NCI-H526 treated with DMSO at 0.1 percent for 48 hours (cell line): Measurements from ENCODE around the gene LRP2.
"Not testable (repeated sequence)": the region's sequence is repeated elsewhere in the genome, so short reads cannot be mapped to it uniquely, and the experiment has no call there.

Experiments
- DNase-seq: peaks from one replicate; lab custom pipeline; 2025; lab: John Stamatoyannopoulos, UW

Gene LRP2

GRCh38 chr2:169348321-169349024, 13.9 kb downstream of the LRP2 start:
- DNase-seq = no peak

DNA sequence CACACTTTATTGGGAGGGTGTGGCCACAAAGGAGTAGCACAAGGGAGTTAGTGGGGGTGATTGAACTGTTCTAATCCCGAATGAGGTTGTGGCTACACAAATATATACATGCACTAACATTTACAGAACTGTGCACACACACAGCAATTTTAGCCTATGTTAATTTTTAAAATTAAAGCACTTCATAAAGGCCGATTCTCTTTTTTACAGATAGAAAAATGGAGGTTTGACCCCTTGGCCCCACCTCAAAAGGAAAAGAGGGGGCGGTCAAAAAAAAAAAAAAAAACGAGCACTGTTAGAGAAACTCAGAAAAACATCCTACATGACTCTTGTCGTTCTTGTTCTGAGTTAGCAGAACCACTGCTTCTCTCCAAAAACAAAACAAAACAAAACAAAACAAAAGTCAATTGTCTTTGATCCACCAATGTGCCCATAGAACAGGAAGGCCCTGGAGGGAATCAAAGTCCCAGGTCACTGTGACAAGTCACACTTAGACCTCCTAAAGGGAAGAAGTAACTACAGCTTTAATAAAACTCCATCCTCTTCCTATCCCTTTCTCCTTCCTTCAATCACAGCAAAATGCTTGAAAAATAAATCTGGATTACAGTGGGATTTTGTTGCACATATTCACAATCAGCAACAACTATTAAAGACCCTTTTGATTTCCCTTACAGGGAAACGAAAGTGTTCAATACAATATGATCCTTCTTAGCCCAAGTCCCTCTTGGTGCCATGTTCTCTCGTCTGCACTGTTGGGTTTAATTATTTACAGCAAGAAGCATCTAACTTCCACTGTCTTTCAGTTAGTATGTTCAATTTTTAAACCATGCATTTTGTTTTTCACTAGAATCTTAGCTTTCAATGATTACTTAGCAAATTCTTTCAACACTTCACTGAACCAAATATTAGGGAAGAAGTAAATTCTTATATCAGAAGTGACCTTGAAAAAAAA, 16.6 kb downstream of the LRP2 start:
- DNase-seq = no peak

DNA sequence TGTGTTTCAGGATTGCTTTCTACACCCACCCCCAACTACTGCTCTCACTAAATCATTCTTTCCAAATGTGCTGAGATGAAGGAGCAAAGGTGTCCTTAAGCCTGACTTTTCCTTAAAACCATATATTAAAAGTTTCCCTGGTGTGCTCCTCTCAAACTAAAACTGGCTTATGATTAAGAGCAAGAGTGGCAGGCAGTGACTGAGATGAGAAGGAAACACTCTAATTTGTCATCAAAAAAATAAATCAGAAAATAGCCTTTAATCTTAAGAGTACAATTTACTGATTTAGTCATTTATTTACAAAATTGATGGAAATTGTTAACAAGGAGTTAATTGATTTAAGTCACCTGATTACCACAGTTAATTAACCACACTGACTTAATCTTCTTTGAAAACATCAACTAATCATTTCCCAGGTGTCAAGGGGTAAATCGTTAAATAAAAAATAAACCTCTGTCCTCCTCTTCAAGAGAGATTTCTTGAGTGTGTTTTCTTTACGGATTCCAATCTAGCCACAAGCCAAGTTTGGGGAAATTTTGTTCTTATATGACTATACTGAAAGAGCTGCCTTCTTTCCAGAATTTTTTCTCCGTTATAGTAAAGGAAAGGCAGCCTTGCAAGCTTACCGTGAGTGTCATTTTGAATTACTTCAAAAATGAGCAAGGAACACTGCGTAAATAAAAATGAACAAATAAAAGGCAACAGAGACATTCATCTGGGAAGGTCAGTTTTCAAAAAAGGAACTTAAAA, 17.4 kb downstream of the LRP2 start:
- DNase-seq = no peak

DNA sequence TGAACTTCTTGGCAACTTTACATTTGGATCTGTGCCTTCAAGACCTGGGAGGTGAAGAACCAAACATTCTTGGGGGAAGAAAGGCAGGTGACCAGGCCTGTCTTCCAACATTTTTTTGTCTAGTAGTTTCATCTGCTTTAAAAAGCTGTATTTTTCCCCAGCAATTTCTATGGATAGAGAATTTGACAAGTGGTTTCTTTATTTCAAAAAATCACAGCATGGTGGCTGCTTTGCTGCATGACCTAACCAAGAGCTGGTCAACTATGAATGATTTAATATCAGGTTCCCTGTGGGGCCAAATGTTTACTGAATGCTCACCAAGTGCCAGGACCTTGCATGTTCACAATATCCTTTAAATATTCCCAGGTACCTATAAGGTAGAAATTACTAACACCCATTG, 19.1 kb downstream of the LRP2 start:
- DNase-seq = no peak

DNA sequence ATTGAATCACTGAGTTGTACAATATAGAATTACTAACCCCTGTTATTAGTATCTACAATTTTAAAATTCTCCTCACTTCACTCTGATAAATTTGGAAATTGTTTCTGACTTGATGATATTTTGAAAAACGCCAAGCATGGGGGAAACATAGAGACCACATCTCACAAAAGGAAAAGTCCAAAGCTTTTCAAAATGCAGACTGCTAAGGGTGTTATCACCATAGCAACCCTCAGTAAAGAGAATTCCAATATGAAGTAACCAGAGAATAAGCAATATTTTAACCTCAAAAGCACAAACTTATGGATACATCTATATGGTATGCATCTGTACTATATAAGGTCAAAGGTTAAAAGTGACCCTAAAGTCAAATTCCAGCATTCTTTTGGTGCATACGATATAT, 22.7 kb downstream of the LRP2 start:
- DNase-seq = no peak

- DNase-seq = no peak
Observed at GRCh38 chr2:169336695-169337094, 25.6 kb downstream of the LRP2 start.

DNA sequence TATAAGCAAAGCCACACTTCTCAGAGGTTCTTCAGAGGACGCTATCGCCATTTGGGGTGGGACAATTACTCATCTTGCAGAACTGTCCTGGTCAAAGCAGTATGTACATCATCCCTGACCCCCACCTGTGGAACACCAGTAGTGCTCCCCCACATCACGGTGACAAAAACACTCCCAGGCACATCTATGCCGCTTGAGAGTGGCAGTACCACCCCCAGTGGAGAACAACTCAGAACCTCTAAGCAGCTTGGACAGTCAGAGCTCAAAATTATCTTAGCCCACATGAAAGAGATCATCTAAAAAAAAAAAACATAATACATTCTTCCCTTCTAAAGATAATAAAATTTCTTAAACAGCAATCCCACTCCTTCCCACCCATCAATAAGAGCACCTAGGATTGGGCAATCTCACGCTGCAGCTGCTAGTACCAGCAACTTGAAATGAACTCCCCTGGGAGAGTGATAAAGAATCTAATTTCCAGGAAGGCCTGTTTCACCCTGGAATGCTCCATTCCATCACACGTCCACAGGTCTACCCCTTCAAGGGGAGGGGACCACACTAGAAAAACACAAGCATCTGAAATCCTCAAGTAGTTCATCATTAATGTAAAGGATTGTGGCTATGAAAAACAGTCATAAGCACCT, 31.7 kb downstream of the LRP2 start:
- DNase-seq = no peak

GRCh38 chr2:169329688-169330554, 32.4 kb downstream of the LRP2 start:
- DNase-seq = no peak

- DNase-seq = no peak
Observed at GRCh38 chr2:169328785-169329184, 33.5 kb downstream of the LRP2 start.

DNA sequence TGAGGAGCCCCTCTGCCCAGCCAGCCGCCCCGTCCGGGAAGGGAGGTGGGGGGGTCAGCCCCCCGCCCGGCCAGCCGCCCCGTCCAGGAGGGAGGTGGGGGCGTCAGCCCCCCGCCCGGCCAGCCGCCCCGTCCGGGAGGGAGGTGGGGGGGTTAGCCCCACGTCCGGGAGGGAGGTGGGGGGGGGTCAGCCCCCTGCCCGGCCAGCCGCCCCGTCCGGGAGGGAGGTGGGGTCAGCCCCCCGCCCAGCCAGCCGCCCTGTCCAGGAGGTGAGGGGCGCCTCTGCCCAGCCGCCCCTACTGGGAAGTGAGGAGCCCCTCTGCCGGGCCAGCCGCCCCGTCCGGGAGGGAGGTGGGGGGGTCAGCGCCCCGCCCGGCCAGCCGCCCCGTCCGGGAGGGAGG, 34.5 kb downstream of the LRP2 start:
- not testable (repeated sequence) for DNase-seq

- DNase-seq = not testable (repeated sequence)
Observed at GRCh38 chr2:169325886-169326285, 36.4 kb downstream of the LRP2 start.

DNA sequence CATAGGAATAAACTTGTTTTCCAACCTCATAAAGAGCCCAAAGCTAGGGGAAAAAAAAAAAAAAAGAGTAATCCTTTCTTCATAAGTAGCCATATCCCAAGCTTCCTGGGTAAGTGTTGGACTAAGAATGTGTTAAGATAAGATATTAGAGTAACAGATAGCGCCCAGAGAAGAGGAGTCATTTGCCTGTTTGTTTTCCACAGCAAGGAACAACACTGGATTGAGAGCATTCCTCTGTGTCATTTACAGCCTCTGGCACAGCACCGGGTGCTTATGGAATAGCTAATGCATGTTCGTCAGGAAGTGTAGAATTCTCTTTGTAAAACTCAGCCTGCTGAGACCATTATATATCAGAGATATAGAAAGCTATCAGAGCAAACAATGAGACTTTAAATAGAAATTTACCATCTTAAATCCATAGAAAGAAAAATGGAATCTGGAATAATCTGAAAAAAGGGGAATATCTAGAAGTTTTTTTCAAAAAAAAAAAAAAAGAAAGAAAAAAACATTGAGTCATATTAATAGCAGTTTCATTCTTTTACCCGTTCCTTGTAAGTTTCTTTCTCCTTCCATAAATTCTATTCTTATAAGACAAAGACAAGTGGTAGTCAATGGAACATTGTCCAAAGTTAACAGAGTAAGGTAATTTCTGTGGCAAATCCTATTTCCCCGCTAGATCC, 37.6 kb downstream of the LRP2 start:
- DNase-seq = no peak

DNA sequence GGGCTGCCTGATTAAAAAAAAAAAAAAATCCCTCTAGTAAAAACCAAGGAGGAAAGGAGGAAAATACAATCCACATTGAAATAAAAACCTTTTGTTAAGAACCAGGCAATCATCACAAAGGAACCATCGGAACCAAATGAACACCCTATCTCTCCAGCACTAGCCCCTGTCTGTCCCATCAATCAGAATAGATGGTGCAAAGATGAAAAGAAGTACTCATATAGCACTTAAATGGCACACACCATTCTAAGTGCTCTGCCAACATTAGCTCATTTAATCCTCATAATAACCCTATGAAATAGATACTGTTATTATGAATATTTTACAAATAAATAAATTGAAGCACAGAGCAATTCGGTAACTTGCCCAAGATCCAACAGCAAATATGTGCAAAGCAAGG, 38.5 kb downstream of the LRP2 start:
- no peak for DNase-seq

- no peak for DNase-seq
Observed at GRCh38 chr2:169320561-169320960, 41.8 kb downstream of the LRP2 start.

DNA sequence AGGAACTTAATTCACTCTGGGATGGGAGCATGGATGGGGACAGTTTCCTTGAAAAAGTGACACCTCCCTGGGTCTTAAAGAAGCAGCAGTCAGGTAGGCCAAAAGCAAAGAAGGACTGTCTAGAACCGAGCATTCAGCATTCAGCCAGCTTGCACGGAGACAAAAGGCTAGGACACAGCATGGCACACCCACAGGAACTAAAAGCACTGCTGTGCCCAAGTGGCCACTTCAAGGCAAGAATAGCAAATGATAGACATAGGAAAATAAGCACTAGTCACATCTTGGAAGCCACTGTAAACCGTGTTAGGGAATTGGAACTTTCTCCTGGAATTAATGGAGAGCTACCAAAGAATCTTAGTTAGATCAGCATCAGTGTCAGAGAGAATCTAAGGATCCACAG, 47.0 kb downstream of the LRP2 start:
- no peak for DNase-seq

DNA sequence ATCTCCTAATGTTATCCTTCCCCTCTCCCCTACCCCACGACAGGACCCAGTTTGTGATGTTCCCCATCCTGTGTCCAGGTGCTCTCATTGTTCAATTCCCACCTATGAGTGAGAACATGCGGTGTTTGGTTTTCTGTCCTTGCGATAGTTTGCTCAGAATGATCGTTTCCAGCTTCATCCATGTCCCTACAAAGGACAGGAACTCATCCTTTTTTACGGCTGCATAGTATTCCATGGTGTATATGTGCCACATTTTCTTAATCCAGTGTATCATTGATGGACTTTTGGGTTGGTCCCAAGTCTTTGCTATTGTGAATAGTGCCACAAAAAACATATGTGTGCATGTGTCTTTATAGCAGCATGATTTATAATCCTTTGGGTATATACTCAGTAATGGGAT, 54.0 kb downstream of the LRP2 start:
- DNase-seq = not testable (repeated sequence)

- not testable (repeated sequence) for DNase-seq
Observed at GRCh38 chr2:169304689-169305088, 57.6 kb downstream of the LRP2 start.

DNA sequence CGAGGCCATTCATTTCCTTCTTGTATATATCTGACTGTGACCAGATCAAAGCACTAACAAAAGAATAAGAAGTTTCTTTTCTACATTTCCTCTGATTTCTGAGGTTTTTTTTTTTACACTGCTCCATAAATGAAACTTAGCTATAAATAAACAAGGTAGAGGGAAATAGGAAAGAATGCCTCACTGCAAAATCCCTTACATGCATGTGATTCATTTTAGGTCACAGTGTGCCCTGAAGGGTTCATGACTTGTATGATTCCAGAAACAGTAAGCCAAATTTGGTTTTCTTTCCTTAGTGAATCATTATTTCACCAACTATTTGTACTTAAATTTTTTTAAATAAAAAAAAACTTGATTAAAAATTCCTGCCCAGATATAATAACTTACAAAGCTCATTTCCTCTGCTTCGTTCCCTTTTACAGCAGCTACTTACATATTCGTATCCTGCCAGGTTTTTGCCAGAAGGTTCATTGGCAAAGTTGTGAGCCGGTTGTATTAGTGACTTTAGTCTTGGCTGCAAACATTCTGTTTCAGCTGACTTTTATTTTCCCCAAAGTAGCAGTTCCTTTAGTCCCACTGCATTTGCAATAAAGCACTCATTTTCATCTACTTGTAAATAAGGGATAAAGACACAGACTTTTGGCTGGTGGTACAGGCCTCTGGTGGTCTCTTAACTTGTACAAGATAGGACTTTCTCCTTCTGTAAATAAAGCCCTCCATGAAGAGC, 58.6 kb downstream of the LRP2 start:
- no peak for DNase-seq

GRCh38 chr2:169302364-169302763, 60.0 kb downstream of the LRP2 start:
- DNase-seq = no peak
